MM.1S (cell line): ENCODE measurements around the gene PTTG1IP.

Experiments used
- CTCF ChIP-seq: fragments of 300-600 bp; sonication (generic); IDR thresholded peaks from 2 replicates; pipeline ENCODE4 v1.5.1; 2016; ENCODE audit warnings: antibody characterized with exemption, low read length, mixed read lengths
- EZH2 ChIP-seq: fragments of 300-600 bp; sonication (generic); optimal IDR thresholded peaks from 2 replicates; pipeline ENCODE3; 2017; ENCODE audit warnings: low read depth, mild to moderate bottlenecking, antibody characterized with exemption, low read length, mixed read lengths
- EZH2phosphoT487 ChIP-seq: fragments of 300-600 bp; sonication (generic); IDR thresholded peaks from 2 replicates; pipeline ENCODE4 v1.6.1; 2018; ENCODE audit warnings: antibody characterized with exemption, low read length

DNA sequence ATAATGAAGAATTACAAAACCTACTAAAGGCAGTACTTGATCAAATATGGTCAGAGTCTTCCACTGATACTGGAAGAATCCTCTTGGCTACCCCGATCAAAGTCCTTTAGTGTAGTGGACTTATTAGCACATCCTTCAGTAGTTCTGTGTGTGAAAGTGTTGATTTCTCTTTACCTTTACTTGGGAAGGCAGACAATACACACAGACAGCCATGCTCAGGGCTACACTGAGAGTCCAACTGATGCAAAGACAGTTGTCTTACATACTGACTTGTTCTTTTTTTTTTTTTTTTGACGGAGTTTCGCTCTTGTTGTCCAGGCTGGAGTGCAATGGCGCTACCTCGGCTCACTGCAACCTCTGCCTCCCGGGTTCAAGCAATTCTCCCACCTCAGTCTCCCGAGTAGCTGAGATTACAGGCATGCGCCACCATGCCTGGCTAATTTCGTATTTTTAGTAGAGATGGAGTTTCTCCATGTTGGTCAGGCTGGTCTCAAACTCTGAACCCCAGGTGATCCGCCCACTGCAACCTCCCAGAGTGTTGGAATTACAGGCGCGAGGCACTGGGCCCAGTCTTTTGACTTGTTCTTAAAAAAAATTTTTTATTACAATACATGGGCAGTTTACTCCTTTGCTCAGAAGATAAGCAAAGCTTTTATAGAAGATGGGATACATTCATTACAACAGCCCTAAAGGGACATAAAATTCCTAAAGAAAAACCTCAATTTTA lies 3.5 kb upstream of the PTTG1IP start:
- TF ChIP-seq CTCF (no peak), EZH2phosphoT487 (no peak), EZH2 (no peak)
